Astrocyte of the cerebellum (primary cell): Measurements from ENCODE around the gene DET1.

Experiments
- DNase-seq: peaks from one replicate; pipeline ENCODE4 v3.0.0-alpha.2; 2011; ENCODE audit warnings: low read depth
- H3K4me3 ChIP-seq: 2 replicates; pipeline ENCODE4 v1.5.1; 2011; ENCODE audit warnings: mild to moderate bottlenecking, low read depth, low read length, moderate library complexity
- CTCF ChIP-seq: IDR thresholded peaks from 2 replicates; pipeline ENCODE4 v1.5.1; 2012; ENCODE audit warnings: low read length, low read depth, moderate library complexity, mild to moderate bottlenecking; ENCODE audit errors: missing control alignments
- in situ Hi-C: cut with HindIII; loops from 2 replicates; pipeline ENCODE4 v1.10.0; 2017; ENCODE audit warnings: low sequenced_read_pairs

The DET1 gene

GRCh38 chr15:88497109-88497765 lies 49.2 kb downstream of the DET1 start:
- no peak for TF ChIP-seq CTCF
- no peak for DNase-seq
- in situ Hi-C loops = no loop called here
- H3K4me3 ChIP-seq = no peak overlapping the region

- no peak for DNase-seq
- in situ Hi-C loops = no loop called here
- no peak overlapping the region for H3K4me3 ChIP-seq
- TF ChIP-seq CTCF = no peak
These were observed 52.6 kb downstream of the DET1 start for GRCh38 chr15:88493844-88494243.

- DNase-seq = no peak
- no peak for TF ChIP-seq CTCF
- H3K4me3 ChIP-seq = no peak overlapping the region
- in situ Hi-C loops = no loop called here
These were observed 55.3 kb downstream of the DET1 start for GRCh38 chr15:88491158-88491557.

GRCh38 chr15:88490036-88490435 lies 56.4 kb downstream of the DET1 start:
- in situ Hi-C loops = no loop called here
- no peak overlapping the region for H3K4me3 ChIP-seq
- no peak for TF ChIP-seq CTCF
- no peak for DNase-seq

GRCh38 chr15:88489321-88489720 lies 57.2 kb downstream of the DET1 start:
- in situ Hi-C loops = no loop called here
- DNase-seq = no peak
- no peak overlapping the region for H3K4me3 ChIP-seq
- TF ChIP-seq CTCF = no peak

GRCh38 chr15:88487796-88488523 lies 58.5 kb downstream of the DET1 start:
- no peak overlapping the region for H3K4me3 ChIP-seq
- no peak for DNase-seq
- no peak for TF ChIP-seq CTCF
- in situ Hi-C loops = no loop called here
